Activated CD4-positive, alpha-beta T cell treated with anti-CD3 and anti-CD28 coated beads, Interleukin-2, amount 50 U/mL, for 48 hours (primary cell): ENCODE measurements around the gene PER3.
A peak's percentile ranks its signal among the peaks of the same experiment; 100 is the strongest.
"Not testable (repeated sequence)": the region's sequence is repeated elsewhere in the genome, so short reads cannot be mapped to it uniquely, and the experiment has no call there.

Experiments used
- DNase-seq, 2 experiments: peaks; one replicate each; pipeline ENCODE4 v3.0.0-alpha.2; 2020

The PER3 gene

DNA sequence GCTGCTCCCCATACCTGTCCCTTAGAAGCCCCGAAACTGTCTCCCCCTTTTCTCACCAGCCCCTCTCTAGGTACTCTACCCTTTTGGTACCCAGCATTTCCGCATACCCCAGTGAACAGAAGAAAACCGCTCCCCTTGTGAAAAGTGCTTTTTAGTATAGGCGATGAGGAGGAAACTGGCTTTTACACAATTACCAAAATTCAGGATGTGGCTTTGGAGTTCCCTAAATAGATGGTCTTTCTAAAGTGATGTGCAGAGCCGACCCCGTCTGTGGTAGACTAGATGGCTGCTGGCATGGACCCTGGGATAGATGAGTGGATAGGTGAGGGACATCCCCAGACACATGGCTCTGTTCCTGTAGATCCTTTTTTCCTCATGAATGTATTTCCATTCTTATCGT lies 2.6 kb upstream of the PER3 start:
- no peak for DNase-seq

DNA sequence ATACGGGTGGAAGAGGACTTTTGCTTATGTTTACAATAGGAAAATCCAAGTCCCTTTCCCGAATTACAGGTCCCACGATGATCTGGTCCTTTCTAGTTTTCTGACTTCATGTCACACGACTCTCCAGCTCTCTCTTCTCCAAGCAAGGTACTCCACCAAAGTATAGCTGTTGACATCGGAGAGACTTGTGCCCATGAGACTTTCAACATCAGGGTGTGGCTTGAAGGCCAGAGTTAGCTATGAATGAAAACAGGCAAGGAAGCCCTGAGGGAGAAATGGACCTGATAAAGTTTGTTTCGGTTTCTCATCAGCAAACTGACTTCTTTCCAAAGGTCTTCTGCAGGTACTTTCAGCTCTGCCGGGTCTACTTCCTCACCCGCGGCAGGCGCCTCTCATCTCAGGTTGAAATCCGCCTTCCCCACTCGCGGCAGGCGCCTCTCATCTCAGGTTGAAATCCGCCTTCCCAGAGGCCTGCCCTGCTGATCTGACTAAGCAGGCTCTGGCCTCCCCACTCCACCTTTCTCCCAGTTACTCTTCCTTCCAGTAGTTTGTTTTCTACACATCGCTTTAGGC lies 2.1 kb upstream of the PER3 start:
- no peak for DNase-seq

- DNase-seq, result peak; percentile 27 to 34
Observed at GRCh38 chr1:7783178-7783711, 846 bp upstream of the PER3 start.

DNA sequence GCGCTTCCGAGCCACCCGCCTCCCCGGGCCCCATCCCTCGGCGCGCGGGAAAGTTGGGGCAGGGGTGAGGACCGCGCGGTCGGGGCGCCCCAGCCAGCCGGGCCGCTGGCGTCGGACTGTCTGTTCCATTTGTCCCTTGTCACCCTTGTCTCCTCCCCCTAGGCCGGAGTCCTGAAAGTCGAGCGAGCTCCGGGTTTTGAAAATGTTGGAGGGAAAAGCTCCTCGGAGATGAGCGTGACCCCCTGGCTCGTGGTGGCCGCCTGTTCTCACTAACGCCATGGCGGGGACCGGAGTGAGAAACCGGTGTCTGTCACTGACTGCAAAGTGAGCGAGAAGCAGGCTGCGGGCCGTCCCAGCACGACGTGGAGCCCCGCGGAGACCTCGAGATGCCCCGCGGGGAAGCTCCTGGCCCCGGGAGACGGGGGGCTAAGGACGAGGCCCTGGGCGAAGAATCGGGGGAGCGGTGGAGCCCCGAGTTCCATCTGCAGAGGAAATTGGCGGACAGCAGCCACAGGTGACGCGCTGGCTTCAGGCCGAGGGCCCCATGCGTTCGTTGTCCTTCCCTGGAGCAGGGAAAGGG lies 491 bp downstream of the PER3 start:
- DNase-seq, result no peak

GRCh38 chr1:7785108-7785507 lies 1.0 kb downstream of the PER3 start:
- no peak for DNase-seq

DNA sequence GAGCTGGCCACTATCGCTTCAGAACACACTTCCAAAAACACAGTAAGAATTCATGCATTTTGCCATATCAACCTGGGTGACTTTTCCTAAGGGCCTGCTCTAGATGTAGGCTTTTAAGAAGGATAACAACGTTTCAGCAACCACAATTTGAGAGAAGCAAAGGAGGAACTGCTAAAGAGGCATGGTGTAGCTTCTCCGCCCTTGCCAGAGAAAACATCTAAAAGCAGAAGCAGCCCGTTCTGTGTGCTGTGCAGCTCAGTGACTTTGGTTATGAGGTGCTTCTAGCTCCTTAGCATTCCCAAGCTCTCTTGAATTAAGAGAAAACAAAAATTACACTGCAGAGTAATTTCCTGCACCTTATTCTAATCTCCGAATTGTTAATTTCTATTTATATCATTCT lies 2.7 kb downstream of the PER3 start:
- DNase-seq, result no peak

DNA sequence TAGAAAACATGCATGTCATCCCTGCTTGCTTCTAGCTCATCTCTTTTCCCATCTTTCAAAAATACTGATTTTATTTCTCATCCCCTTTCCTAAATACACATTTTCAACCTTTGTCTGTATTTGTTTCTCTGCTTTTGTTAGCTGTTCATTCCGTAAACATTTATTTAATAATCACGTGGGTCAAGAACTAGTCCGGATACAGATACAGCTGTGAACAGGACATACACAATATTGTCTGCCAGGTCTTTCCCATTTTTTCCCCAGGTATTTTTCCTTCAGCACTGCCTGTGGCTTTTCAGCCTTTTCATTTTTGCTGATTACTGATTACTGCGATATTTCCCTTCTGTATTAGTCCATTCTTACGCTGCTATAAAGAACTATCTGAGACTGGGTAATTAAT lies 5.7 kb downstream of the PER3 start:
- DNase-seq, result no peak

- DNase-seq, result not testable (repeated sequence)
Observed at GRCh38 chr1:7791027-7791426, 6.9 kb downstream of the PER3 start.

DNA sequence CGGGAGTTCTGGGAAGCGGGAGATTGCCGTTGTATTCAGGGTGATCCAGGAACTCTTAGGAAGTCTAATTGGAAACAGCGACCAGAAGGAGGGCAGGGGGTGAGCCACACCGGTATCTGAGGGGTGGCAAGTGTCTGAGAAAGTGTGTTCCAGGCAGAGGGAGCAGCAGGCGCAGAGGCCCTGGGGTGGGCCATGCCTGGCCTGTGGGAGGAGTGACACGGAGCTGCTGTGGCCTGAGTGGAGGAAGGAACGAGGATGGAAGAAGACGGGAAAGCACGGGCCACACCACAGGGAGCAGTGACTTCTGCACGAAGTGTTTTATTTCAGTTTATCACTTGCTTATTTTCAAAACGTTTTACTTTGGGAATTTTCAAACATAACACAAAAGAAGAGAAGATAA lies 11.3 kb downstream of the PER3 start:
- DNase-seq, result no peak

DNA sequence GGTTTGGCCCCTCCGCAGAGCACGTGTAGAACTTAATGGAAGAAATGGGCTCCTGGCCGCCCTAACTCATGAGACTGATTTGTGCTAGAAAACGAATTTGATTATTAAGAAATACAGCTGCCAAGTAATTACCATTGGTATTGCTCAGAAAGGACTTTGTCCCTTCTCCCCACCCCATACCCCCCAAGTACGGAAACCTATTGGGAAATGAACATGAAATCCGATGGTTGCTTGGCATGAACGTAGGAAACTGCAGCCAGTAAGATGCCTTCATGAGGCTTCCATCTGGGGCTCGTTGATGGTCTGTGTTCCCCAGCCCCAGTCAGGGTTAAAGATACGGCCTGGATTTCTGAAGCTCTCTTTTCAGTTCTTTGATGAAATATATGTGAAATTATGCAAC lies 21.4 kb downstream of the PER3 start:
- DNase-seq, result no peak

DNA sequence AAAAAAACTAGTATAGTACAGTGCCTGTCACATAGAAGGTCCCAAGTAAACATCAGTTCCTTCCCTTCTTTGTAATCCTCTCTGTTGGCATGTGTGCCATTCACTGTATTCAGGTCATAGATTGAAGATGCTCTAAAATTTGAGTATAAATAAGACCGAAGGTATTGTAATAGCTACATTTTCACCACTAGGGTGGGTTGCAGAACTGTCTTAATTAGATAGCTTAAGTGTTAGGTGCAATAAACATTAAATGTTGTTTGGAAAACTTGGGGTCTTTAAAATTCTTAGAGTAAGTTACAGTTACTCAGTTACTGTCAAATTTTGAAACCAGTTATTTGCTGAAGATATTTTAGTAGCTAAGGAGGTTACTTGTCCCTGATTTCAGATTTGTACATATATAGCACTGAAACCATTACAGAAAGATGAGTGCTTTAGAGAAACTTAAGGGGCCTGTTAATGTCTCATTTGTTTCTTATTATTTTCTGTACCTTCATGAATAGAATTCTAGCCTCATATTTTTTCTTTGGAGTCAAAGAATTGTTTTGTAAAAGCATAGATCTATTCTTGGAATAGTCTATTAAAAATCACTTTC lies 24.3 kb downstream of the PER3 start:
- DNase-seq, result no peak

DNA sequence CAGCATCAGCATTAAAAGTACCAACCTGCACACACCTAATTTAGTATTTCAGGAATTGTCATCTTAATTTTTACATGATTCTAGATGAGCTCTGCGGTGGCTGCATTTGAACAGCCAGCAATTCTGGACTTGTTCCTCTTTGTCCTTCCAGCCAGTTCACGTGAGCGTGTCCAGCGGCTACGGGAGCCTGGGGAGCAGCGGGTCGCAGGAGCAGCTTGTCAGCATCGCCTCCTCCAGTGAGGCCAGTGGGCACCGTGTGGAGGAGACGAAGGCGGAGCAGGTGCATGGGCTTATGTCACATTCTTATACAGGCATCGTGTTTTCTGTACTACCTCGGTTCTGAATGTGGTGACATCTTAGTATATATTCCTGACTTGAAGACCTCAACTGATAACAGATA lies 25.7 kb downstream of the PER3 start:
- no peak for DNase-seq

DNA sequence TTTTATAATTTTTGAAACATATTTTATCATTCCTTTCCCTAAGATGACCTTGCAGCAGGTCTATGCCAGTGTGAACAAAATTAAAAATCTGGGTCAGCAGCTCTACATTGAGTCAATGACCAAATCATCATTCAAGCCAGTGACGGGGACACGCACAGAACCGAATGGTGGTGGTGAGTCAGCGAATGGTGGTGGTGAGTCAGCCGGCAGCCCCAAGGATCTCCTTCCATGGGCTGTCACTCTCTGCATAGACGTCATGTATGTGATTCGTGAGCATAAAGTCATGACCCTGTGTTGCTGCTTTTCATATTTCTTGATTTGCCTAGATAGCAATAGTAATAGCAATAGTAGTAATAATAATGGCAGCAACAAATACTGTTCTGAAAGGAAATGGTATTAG lies 26.3 kb downstream of the PER3 start:
- DNase-seq, result peak; percentile 45 to 50

GRCh38 chr1:7811476-7811875 lies 27.4 kb downstream of the PER3 start:
- no peak for DNase-seq

DNA sequence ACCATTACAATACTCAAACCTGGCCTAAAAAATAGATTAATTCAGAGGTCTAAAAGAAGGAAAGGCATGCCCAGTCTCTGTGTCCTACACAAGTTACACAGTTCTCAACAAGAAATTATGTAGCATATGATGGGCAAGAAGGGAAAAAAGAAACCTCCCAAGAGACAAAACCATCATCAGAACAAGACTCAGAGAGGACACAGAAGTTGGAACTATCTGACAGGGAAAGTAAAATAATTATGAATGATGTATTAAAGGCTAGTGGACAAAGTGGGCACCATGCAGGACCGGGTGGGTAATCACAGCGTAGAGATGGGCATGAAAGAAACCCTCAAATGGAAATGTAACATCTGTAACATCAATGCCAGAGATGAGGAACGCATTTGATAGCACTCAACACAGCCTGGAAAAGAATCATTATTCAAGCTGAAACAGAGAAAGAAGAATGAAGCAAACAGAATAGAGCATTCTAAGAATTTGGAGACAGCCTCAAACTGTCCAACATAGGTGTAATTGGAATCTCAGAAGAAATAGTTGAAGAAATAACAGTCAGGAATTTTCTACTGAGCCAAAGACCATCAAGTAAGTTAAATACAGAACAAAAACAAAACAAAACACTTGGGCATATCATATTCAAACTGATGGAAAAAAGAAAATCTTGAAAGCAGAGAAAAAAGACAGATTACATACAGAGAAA lies 29.7 kb downstream of the PER3 start:
- DNase-seq, result no peak

DNA sequence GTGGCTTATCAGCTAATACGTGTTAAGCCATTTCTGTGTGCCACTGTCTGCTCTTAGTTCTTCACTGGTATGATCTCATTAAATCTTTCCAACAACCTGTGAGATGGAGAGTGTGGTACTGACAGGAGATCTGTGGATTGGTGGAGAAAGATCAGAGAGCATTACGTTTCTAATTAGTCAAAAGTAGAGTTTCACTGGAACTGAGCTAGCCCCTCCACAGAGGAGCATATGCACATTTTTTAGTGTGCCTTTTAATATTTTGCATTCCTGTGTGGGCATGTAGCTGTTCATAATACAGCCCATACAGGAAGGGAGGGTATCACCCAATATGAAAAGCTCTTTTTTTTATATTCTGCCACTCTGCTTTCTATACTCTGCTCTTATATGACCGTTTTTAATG lies 37.2 kb downstream of the PER3 start:
- DNase-seq, result no peak

DNA sequence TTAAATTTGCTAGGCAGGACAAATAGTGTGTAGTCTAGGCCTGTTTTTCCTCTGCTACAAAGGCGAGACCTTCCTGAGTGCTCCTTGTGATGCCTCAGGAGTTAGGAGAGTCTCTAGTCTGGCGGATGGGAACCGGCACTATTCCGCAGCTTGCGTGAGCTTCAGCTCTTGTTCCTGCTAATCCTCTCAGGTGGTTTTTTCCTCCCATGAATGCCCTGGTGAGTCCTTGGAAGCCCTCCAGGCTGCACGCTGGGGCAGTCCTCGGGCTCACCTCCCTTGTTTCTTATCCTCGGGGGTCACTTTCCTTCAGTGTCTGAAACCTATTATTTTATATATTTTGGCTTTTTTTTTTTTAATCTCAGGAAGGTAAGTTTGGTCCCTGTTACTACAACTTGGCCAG lies 40.6 kb downstream of the PER3 start:
- DNase-seq, result no peak

DNA sequence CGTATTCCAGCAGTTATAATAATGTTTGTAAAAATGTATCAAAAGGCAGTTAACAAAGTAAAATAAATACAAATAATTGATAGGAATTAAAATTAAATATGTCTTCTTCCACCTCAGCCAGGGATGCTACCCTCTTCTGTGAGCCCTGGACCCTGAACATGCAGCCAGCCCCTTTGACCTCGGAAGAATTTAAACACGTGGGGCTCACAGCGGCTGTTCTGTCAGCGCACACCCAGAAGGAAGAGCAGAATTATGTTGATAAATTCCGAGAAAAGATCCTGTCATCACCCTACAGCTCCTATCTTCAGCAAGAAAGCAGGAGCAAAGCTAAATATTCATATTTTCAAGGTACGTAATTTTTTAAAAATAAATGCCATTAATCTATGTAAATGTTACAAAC lies 42.3 kb downstream of the PER3 start:
- no peak for DNase-seq

DNA sequence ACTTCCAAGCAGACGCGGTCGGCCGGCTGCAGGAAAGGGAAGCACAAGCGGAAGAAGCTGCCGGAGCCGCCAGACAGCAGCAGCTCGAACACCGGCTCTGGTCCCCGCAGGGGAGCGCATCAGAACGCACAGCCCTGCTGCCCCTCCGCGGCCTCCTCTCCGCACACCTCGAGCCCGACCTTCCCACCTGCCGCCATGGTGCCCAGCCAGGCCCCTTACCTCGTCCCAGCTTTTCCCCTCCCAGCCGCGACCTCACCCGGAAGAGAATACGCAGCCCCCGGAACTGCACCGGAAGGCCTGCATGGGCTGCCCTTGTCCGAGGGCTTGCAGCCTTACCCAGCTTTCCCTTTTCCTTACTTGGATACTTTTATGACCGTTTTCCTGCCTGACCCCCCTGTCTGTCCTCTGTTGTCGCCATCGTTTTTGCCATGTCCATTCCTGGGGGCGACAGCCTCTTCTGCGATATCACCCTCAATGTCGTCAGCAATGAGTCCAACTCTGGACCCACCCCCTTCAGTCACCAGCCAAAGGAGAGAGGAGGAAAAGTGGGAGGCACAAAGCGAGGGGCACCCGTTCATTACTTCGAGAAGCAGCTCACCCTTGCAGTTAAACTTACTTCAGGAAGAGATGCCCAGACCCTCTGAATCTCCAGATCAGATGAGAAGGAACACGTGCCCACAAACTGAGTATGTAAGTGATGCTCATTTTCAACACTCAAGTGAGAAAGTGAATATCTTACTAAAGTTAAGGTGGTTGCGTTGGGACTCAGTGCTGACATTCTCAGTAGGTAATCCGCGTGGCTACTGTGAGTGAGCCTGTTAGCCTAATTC lies 43.2 kb downstream of the PER3 start:
- DNase-seq, result peak; percentile 25 to 42

GRCh38 chr1:7831458-7831857 lies 47.4 kb downstream of the PER3 start:
- no peak for DNase-seq

- no peak for DNase-seq
Observed at GRCh38 chr1:7833035-7833434, 48.9 kb downstream of the PER3 start.

- DNase-seq, result no peak
Observed at GRCh38 chr1:7838714-7839113, 54.6 kb downstream of the PER3 start.

- DNase-seq, result no peak
Observed at GRCh38 chr1:7839526-7839925, 55.4 kb downstream of the PER3 start.
